ENCODE measurements around the gene NUFIP1. TPM values are rescaled to one million over a fixed set of nuclear protein-coding genes. Genes with fewer than 3 reads are reported as not detected.
"Not testable (repeated sequence)": the region's sequence is repeated elsewhere in the genome, so short reads cannot be mapped to it uniquely, and the experiment has no call there.

NUFIP1 gene
- total RNA-seq, 4 donors from 2014 or later: 0.37 to 3.6 (median 1.7) TPM

DNA sequence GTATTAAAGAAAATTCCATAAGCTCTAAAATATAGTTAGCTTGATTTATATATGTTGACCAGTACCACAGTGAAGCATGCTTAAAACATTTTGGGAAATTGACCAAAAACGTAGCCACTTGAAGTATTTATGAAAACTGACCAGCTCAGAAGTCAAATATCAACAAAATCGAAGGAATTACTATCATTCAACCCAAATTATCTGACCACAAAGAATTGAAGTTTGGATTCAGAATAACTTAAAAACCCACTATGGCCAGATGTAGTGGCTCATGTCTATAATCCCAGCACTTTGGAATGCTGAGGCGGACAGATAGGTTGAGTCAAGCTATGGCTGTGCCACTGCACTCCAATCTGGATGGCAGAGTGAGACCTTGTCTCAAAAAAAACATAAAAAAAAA lies 32.0 kb upstream of the NUFIP1 start:
- Histone ChIP-seq H3K4me3 (no peak overlapping the region), H3K27me3 (no peaks in the 10 kb centered on the region), H3K4me1 (no peaks in the 10 kb centered on the region), H3K27ac (no peak overlapping the region), H3K36me3 (peaks cover 0 to 32% (median 15%) of the 10 kb centered on the region in 4 donors), H3K9me3 (no peaks in the 10 kb centered on the region)
- DNase-seq: no peak
- no peak for TF ChIP-seq POLR2A (IDR thresholded peaks at IDR 0.05)
- TF ChIP-seq POLR2AphosphoS5 (IDR thresholded peaks at IDR 0.05): no peak
- no peak for TF ChIP-seq EP300 (IDR thresholded peaks at IDR 0.05; ENCODE audit: low read depth)
- TF ChIP-seq, protein P1, sequence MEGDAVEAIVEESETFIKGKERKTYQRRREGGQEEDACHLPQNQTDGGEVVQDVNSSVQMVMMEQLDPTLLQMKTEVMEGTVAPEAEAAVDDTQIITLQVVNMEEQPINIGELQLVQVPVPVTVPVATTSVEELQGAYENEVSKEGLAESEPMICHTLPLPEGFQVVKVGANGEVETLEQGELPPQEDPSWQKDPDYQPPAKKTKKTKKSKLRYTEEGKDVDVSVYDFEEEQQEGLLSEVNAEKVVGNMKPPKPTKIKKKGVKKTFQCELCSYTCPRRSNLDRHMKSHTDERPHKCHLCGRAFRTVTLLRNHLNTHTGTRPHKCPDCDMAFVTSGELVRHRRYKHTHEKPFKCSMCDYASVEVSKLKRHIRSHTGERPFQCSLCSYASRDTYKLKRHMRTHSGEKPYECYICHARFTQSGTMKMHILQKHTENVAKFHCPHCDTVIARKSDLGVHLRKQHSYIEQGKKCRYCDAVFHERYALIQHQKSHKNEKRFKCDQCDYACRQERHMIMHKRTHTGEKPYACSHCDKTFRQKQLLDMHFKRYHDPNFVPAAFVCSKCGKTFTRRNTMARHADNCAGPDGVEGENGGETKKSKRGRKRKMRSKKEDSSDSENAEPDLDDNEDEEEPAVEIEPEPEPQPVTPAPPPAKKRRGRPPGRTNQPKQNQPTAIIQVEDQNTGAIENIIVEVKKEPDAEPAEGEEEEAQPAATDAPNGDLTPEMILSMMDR (IDR thresholded peaks at IDR 0.05): no peak
- 83 to 93% methylated on average over 3 of the region's 3 CpGs for WGBS, 2 donors (ENCODE audit: low coverage in 1 of 2)
- intact Hi-C loops (cut with DNase I; ENCODE audit: low total_unique reads): no loop called here
- in situ Hi-C loops (cut with MboI; ENCODE audit: low pct_ligation_motif_present in 1 of 4, low pct_unique_long_range_greater_than_20kb in 1 of 4, low sequenced_read_pairs in 3 of 4): no loop called here

DNA sequence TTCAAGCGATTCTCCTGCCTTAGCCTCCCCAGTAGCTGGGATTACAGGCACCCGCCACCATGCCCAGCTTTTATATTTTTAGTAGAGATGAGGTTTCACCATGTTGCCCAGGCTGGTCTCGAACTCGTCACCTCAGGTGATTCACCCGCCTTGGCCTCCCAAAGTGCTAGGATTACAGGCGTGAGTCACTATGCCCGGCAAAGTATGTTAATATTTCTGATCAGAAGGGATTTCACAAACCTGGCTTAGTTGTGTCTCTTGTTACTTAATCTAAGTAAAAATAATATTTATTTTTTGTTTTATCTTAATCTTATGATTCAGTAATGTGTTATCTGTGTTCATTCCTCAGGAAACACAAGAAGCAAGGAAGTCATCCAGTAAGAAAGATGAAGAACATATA lies 30.7 kb upstream of the NUFIP1 start:
- H3K4me1 ChIP-seq; H3K4me3 ChIP-seq; in situ Hi-C loops (cut with MboI; ENCODE audit: low pct_ligation_motif_present in 1 of 4, low pct_unique_long_range_greater_than_20kb in 1 of 4, low sequenced_read_pairs in 3 of 4); intact Hi-C loops (cut with DNase I; ENCODE audit: low total_unique reads); H3K27me3 ChIP-seq; H3K27ac ChIP-seq; H3K9me3 ChIP-seq; DNase-seq: not testable (repeated sequence)
- H3K36me3 ChIP-seq: peaks cover 0 to 44% (median 20%) of the 10 kb centered on the region in 4 donors
- 97 to 100% methylated on average over 3 to 7 of the region's 7 CpGs for WGBS, 2 donors (ENCODE audit: low coverage in 1 of 2)

DNA sequence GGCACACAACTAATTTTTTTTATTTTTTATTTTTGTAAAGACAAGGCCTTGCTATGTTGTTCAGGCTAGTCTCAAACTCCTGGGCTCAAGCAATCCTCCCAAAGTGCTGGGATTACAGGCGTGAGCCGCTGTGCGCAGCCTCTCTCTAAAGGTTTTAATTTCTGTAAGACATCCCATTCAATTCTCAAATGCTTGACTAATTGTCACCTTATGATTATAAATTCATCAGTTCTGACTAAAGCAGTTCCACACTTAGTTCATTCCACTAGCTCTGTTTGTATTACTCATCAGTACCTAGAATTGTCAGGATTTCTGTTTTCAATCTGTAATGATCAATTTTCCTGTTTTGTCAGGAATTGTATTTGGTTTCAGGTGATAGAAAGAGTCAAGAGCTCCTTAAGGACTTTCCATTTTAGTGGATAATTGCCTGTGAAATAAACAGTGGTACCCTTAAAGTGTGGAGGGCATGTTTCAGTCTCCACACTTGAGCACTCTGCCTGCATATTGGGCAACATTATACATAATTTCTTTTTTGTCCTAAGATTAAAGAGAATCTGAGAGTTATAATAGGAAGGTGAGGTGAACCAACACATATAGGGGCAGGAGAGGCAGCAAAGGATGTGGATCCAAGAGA lies 27.6 kb upstream of the NUFIP1 start:
- no peak for DNase-seq
- Histone ChIP-seq H3K27me3 (no peaks in the 10 kb centered on the region), H3K27ac (no peak overlapping the region), H3K4me1 (no peaks in the 10 kb centered on the region), H3K4me3 (no peak overlapping the region), H3K36me3 (peaks cover 0 to 47% (median 20%) of the 10 kb centered on the region in 4 donors), H3K9me3 (no peaks in the 10 kb centered on the region)
- intact Hi-C loops (cut with DNase I; ENCODE audit: low total_unique reads): no loop called here
- in situ Hi-C loops (cut with MboI; ENCODE audit: low pct_ligation_motif_present in 1 of 4, low pct_unique_long_range_greater_than_20kb in 1 of 4, low sequenced_read_pairs in 3 of 4): no loop called here
- TF ChIP-seq POLR2AphosphoS5 (IDR thresholded peaks at IDR 0.05) (no peak), EP300 (IDR thresholded peaks at IDR 0.05; ENCODE audit: low read depth) (no peak), POLR2A (IDR thresholded peaks at IDR 0.05) (no peak)
- TF ChIP-seq, protein P1 (IDR thresholded peaks at IDR 0.05): no peak
- WGBS, 2 donors (ENCODE audit: low coverage in 1 of 2): 95 to 97% methylated on average over 3 of the region's 3 CpGs

DNA sequence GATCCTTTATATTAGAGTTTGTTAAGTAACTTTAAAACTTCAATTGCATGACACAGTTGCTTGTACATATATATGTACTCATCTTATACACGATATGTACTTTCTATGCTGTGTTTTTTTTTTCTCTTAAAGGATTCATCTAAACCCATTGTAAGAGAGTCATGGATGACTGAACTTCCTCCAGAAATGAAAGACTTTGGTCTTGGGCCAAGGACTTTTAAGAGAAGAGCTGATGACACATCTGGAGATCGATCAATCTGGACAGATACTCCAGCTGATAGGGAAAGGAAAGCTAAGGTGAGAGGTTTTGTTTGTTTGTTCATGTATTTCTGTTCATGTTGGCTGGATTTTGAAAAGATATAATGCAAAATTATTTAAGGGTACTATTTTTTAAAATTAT lies 26.0 kb upstream of the NUFIP1 start:
- Histone ChIP-seq H3K27me3 (no peaks in the 10 kb centered on the region), H3K27ac (no peak overlapping the region), H3K9me3 (no peaks in the 10 kb centered on the region), H3K4me1 (no peaks in the 10 kb centered on the region), H3K36me3 (peaks cover 0 to 49% (median 13%) of the 10 kb centered on the region in 4 donors), H3K4me3 (no peak overlapping the region)
- intact Hi-C loops (cut with DNase I; ENCODE audit: low total_unique reads) (no loop called here), in situ Hi-C loops (cut with MboI; ENCODE audit: low pct_ligation_motif_present in 1 of 4, low pct_unique_long_range_greater_than_20kb in 1 of 4, low sequenced_read_pairs in 3 of 4) (no loop called here)
- 89 to 96% methylated on average over 2 of the region's 2 CpGs for WGBS, 2 donors (ENCODE audit: low coverage in 1 of 2)
- TF ChIP-seq, protein P1 (IDR thresholded peaks at IDR 0.05): no peak
- no peak for TF ChIP-seq POLR2A (IDR thresholded peaks at IDR 0.05)
- TF ChIP-seq EP300 (IDR thresholded peaks at IDR 0.05; ENCODE audit: low read depth): no peak
- no peak for TF ChIP-seq POLR2AphosphoS5 (IDR thresholded peaks at IDR 0.05)
- DNase-seq: no peak

DNA sequence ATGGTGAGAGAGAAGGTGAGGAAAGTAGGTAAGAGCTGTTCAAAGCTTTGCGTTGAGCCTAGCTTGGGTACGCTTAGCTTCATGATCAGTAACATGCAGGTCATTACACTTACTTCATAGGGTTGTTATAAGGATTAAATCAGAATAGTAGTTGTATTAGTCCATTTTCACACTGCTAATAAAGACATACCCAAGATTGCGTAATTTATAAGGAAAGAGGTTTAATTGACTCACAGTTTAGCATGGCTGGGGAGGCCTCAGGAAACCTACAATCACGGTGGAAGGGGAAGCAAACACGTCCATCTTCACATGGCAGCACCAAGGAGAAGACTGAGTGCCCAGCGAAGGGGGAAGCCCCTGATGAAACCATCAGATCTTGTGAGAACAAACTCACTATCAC lies 21.9 kb upstream of the NUFIP1 start:
- Histone ChIP-seq H3K27me3 (no peaks in the 10 kb centered on the region), H3K27ac (no peak overlapping the region), H3K36me3 (peaks cover 0 to 39% (median 8%) of the 10 kb centered on the region in 4 donors), H3K4me3 (no peak overlapping the region), H3K9me3 (no peaks in the 10 kb centered on the region), H3K4me1 (peaks cover 0 to 15% (median 6%) of the 10 kb centered on the region in 4 donors)
- in situ Hi-C loops (cut with MboI; ENCODE audit: low pct_ligation_motif_present in 1 of 4, low pct_unique_long_range_greater_than_20kb in 1 of 4, low sequenced_read_pairs in 3 of 4): no loop called here
- WGBS, 2 donors (ENCODE audit: low coverage in 1 of 2): 92% methylated on average over 5 to 6 of the region's 6 CpGs
- TF ChIP-seq POLR2A (IDR thresholded peaks at IDR 0.05): no peak
- intact Hi-C loops (cut with DNase I; ENCODE audit: low total_unique reads): no loop called here
- DNase-seq: no peak

Measured in transverse colon (tissue), 4 donors.